Liver (tissue), 2 donors: ENCODE results near the gene ANKRD53.

Source experiments
- CTCF ChIP-seq: fragments of 150-350 bp; IDR thresholded peaks from 2 replicates; pipeline ENCODE4 v1.5.1; 2017; ENCODE audit warnings: improper control_type of control experiment, low read depth, low read length; ENCODE audit not compliant: missing input control
- YY1 ChIP-seq: IDR thresholded peaks from 2 replicates; pipeline ENCODE4 v1.6.1; 2016; ENCODE audit warnings: antibody characterized with exemption, mild to moderate bottlenecking
- donor health status: healthy.

- TF ChIP-seq CTCF (no peak), YY1 (no peak)
Observed at GRCh38 chr2:71004857-71005256, 26.4 kb downstream of the ANKRD53 start.
